ENCODE results near the gene ENDOU.
"Not testable (repeated sequence)": the region's sequence is repeated elsewhere in the genome, so short reads cannot be mapped to it uniquely, and the experiment has no call there.

DNA sequence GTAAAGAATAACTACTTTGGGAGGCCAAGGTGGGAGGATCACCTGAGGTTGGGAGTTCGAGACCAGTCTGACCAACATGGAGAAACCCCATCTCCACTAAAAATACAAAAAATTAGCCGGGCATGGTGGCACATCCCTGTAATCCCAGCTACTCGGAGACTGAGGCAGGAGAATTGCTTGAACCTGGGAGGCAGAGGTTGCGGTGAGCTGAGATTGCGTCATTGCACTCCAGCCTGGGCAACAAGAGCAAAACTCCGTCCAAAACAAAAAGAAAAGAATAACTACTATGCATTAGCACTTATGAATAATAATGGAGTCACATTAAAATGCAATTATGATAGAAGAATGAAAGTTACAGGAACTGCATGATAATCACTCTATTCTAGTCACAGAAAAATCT is 57.4 kb downstream of the ENDOU start:
- TF ChIP-seq, protein P1, sequence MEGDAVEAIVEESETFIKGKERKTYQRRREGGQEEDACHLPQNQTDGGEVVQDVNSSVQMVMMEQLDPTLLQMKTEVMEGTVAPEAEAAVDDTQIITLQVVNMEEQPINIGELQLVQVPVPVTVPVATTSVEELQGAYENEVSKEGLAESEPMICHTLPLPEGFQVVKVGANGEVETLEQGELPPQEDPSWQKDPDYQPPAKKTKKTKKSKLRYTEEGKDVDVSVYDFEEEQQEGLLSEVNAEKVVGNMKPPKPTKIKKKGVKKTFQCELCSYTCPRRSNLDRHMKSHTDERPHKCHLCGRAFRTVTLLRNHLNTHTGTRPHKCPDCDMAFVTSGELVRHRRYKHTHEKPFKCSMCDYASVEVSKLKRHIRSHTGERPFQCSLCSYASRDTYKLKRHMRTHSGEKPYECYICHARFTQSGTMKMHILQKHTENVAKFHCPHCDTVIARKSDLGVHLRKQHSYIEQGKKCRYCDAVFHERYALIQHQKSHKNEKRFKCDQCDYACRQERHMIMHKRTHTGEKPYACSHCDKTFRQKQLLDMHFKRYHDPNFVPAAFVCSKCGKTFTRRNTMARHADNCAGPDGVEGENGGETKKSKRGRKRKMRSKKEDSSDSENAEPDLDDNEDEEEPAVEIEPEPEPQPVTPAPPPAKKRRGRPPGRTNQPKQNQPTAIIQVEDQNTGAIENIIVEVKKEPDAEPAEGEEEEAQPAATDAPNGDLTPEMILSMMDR (conservative IDR thresholded peaks at IDR 0.05): not testable (repeated sequence)
- not testable (repeated sequence) for TF ChIP-seq EZH2 (IDR thresholded peaks at IDR 0.05; ENCODE audit: low read depth)

Data from PC-9 (cell line).